Amniotic stem cell (primary cell): ENCODE measurements around the gene CENPK.
A peak's percentile ranks its signal among the peaks of the same experiment; 100 is the strongest.
"Not testable (repeated sequence)": the region's sequence is repeated elsewhere in the genome, so short reads cannot be mapped to it uniquely, and the experiment has no call there.

Source experiments
- DNase-seq: peaks from one replicate; lab custom pipeline; 2025; lab: John Stamatoyannopoulos, UW

CENPK gene

DNA sequence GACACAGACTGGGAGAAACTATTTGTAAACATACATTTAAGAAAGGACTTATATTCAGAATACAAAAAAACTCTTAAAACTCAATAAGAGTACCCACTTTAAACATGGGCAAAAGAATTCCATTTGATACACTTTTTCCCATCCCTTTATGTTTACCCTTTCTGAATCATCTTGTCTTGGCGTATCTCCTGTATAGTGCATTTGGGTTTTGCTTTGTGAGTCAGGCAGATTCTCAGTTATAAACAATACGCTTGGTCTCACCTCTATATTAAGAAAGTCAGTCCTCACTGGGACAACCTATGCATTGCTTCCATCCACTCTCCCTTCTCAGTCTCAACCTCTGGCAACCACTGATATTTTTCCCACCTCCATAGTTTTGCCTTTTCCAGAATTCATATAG is 54.0 kb downstream of the CENPK start:
- DNase-seq, result no peak

DNA sequence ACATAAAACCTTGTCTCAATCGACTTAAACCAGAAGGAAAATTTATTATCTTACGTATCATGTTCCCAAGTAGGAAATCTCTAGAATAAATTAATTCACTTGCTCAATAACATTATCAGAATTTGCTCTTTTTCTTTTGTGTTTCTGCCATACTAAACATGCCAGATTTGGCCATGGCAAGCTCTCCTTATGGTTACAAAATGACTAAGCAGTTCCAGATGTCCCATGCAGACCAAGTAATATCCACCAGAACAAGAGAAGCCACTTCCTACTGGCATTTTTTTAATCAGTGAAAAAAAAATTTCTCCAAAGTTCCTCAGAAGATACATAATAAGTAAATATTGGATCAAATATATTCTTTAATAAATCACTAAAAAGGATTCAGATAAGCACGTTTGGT is 56.0 kb downstream of the CENPK start:
- DNase-seq, result peak; percentile 24

DNA sequence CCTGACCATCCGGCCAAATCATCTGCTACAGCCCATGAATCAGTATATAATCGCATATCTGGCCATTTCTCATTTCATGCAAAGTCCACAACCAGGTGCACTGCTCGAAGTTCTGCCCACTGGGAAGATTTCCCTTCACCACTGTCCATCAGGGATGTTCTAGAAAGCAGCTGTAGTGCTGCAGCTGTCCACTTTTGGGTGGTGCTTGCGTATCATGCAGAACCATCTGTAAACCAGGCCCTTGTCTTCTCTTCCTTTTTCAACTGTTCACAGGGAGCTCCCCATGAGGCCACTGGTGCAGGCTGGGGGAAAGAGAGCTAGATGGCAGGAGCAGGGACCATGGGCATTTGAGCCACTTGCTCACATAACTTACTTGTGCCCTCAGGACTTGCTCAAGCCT is 73.8 kb downstream of the CENPK start:
- DNase-seq, result no peak

DNA sequence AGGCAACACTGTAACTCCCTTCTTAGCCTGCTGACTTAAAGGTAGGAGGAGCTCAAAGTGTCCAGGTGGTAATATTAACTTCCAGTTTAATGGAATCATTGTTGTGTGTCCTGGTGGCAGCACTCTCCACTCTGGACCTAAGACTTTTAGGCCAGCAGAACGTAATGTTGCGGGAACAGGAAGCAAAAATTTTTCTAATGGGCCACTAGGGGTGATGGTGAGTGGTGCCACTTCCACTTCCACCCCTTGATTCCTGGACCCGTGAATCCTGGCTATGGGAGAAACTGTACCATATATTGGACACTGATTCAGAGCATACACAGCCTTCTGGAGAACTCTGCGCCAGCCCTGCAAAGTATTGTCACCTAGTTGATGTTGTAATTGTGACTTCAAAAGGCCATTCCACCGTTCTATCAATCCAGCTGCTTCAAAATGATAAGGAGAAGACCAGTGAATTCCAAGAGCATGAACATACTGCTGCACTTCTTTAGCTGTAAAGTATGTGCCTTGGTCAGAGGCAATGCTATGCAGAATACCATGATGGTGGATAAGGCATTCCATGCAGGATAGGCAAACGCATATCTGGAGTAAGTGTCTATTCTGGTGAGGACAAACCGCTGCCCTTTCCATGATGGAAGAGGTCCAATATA is 74.8 kb downstream of the CENPK start:
- DNase-seq, result not testable (repeated sequence)

DNA sequence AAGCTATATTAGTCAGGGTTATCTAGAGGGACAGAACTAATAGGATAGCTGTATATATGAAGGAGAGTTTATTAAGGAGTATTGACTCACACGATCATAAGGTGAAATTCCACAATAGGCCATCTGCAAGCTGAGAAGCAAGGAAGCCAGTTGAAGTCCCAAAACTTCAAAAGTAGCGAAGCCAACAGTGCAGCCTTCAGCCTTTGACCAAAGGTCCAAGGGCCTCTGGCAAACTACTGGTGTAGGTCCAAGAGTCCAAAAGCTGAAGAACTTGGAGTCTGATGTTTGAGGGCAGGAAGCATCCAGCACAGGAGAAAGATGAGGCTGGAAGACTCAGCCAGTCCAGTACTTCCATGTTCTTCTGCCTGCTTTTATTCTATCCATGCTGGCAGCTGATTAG is 76.2 kb downstream of the CENPK start:
- not testable (repeated sequence) for DNase-seq

DNA sequence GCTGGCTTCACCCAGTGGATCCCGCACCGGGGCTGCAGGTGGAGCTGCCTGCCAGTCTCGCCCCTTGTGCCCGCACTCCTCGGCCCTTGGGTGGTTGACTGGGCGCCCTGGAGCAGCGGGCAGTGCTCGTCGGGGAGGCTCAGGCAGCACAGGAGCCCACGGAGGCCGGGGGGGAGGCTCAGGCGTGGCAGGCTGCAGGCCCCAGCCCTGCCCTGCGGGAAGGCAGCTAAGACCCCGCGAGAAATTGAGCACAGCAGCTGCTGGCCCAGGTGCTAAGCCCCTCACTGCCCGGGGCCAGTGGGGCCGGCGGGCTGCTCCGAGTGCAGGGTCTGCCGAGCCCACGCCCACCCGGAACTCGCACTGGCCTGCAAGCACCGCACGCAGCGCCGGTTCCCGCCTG is 77.6 kb downstream of the CENPK start:
- DNase-seq, result no peak

DNA sequence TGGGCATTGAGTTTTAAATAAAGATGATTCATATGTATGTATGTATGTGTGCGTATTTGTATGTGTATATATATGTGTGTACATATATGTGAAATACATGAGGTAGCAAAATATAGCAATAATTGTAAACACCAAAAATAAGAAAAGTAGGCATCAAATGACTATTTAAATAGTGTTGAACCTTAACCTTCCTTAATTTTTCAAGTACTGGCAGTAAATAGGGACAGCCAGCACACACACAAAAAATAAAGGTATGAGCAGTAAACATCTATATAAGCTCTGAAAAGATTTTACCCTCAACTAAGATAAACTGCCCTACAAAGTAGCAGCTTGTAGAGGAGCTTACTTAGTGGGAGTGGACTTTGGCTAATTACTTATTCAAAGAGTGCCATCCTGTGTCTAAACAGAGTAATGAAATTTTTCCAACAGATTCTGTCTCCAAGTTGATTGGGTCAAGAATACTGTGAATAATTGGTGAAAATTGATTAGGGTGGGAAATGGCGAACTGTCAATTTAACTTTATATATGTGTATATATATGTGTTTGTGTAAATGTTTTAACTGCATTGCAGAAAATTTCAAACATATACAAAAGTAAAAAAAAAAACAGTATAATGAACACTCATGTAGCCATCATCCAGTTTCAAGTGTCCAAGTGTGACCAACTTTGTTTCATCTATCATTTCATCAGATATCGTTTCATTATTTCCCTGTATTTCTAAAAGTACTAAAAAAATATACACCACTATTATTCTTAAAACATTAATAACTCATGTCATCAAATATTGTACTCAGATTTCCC is 79.2 kb downstream of the CENPK start:
- DNase-seq, result peak; percentile 59

DNA sequence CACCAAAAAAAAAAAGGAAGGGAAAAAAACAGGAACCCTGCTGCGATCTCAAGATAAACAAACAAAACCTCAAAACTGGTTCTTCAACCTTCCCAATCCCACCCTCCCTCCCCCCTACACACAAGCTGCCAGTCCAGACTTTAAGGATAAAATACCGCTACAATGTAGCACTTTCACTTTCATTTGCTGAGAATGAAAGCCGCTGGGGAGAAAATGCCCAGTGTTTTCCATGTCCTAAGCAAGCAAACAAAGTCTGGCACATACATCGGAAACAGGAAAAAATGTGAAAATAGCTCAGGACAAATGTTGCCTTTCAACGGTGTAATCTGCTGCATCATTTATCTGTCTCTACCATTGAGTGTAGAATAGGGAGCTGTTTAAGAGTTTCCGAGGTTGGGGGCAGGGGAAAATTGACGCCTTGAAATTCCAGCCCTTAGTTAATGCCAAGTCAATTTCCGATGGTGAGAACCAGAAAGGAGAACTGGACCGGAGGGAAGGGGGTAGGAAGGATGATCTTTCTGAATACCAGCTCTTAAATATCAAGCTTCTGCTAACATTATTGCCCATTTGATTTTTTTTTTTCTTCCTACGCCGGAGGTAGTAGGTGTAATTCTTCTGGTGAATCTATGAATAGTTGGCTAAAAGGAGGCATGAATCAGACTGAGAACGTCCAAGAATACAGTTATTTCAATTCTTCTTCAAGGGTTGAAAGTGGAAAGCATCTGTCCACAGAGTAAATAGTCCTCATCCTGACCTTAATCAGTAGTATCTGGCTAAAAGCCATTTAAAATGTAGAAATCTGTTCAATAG is 80.0 kb downstream of the CENPK start:
- peak; percentile 5 for DNase-seq

DNA sequence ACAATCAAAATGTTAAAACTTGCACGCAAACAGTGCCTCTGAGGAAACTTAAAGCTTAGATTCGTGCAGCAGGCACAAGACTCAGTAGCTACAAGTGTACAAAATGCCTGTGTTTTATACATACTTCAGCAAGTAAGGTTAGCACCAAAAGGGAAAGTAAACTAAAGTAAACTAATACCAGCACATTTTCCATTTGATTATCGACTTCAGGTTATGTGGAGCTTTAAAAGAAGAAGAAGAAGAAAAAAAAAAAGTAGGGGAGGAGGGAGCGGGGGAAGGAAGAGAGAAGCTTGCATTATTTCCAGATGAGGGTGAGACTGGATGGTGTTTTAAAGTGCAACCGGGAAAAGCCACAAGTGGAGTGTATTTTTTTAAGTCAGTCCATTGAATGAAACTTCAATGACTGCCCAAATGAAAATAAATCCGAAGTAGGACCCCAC is 80.7 kb downstream of the CENPK start:
- DNase-seq, result peak; percentile 2

DNA sequence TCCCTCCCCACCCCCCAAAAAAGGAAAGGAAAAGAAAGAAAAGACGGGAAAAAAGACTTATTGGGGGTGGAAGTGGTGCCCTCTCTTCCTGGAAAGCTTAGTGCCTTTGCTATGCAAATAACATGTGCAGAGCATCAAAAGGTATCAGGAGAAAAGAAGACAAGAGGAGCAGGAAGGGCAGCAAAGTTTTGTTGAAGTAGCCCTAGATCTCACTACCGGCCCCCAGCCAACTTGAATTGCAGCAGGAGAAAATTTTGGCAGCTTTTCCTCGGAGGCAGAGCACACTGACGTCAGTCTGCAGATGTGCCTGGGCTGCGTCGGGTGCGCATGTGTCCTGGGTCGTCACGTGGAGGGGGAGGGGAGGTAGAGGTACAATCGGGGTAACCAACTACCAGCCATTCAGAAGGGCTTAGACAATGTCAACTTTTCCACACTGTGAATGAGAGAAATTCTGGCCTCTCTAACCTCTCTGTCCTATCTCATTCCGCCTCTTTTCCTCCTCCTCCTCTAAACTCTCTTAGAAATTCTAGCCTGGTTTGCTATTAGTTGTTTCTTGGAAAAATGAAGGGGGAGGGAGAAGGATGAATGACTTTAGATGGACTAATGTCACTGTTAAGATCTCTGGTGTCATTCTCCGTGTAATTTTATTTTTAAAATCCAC is 81.2 kb downstream of the CENPK start, which contains the start of gene ADAMTS6:
TSS of gene ADAMTS6 (minus strand) at position 286 of the 661 bp plus-strand sequence. CDS start 8,247 bp downstream, outside the sequence.
- DNase-seq, result peak; percentile 97

DNA sequence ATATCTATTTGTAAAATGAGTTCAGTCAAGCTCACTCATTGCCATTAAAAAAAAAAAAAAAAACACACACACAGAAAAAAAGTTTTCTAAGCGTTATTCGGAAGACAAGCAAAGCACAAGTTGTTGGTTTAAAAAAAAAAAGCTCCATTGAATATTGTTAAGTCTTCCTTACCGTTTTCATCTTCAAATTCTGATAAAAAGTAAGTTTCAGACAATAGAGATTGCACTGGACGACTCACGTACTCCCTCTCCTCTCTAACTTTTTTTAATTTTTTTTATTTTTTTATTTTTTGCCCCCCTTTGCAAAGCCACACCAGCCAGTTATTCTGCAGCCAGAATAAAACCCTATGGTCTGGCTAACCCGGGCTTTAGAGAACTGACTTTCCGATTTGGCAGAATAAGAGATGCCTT is 81.8 kb downstream of the CENPK start:
- DNase-seq, result no peak

DNA sequence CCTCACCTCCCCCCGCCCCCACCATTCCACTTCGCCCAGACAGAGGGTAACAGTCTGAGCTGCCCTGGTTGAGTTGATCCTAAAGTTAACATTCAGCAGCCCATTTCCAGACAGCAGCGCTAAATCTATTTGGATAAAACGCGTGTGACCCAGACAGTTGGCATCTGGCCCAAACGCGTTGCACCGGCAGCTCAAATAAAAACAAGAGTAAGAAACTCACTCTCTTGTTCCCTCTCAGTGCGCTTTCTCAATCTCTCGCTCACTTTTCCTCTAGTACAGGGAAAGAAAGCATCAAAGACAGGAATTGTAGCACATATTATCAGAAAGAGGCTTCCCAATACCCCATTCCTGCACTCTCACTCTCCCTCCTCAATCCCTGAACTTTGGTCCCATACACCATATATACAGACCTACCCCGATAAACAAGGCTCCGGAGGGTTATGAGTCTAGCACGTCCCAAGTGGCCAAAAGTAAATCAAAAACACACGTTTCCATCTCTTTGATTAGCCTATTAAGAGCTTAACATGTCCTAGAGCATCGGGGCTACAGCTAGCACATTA is 82.6 kb downstream of the CENPK start:
- DNase-seq, result peak; percentile 54

DNA sequence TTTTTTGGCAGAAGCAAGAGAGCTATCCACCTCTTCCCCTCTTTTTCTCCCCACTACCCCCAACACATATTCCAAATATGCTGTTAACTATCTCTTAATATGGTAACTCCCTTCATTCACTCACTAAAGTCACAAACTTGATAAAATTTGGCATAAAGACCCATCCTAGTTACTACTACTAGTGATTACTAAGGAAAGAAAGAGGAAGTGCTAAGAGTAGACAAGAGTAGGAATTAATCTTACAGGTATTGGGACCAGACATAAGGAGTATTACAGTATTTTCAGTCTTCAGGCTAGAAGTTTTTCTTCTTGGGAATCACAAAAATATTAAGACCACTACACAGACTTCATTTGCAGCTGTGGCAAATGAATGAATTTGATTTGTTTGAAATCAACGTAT is 83.4 kb downstream of the CENPK start:
- DNase-seq, result no peak

DNA sequence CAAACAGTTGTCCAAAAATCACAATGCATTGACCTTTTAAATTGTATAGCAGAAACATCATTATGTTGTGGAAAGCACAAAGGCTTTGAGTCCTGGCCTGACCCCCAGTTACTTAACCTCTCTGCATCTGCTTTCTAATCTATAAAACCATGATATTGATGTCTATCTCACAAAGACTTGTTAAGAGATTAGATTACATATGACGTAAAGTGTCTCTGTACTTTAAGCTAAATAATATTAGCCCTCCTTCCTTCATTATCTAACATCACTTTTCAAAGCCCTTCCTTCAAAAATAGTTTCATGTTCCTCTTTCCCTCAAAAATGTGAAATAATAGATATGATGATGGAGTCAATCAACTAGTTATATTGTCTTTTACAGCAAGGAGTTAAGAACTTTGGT is 84.6 kb downstream of the CENPK start:
- no peak for DNase-seq

DNA sequence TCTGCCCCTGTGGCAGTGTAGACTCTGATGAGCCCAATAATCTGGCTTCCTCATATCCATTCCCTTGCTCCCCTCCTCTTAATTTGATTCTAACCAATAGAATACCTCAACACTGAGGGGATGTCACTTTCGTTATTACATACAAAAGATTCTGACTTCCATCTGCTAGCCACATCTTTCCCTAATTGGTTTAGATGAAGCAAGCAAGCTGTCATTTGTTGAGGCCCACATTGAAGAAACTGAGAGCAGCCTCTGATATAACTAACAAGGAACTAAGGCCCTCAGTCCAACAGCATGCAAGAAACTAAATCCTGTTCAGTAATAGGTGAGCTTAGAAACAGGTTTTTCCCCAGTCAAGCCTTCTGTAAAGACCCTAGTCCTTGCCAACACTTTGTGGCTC is 87.1 kb downstream of the CENPK start:
- no peak for DNase-seq

DNA sequence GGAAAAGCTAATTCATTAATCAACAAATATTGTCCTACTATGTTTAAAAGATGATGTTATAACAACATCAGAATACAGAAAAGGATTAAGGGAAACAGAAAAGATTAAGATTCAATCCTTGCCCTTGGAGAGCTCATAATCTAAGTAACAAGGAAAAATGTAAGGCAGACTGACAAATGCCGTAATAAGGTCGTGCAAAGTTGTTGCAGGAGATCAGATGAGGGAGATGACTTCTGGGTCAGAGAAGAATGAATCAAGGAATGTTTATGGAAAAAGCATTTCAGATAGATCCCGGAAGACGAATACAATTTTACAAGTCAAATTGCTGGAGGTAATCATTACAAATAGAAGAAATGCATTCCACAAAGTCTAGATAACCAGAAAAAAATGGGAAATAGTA is 87.6 kb downstream of the CENPK start:
- no peak for DNase-seq

DNA sequence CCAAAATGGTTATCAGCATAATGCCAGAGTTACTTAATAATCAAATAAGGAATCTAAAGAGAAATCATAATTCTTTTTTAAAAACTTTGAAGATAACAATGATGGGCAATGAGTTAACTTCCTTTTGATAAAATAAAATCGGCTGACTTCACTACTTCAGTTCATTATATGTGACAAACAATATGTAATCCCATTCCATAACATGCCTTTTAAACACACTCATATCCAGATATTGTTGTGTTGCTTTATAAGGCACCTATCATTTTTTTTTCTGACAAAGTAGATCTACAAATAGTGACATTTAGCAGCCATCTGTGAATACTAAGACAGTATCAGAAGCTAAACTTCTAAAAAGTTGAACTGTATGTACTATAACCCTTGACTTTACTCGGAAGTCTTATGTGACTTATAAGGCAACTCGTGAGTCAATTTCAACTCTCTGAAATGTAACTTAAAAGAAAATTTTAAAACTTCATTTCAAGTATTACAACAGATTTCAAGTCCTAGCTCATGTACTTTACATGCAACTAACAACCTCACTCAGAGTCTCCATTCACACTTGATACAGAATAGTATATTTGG is 88.7 kb downstream of the CENPK start:
- no peak for DNase-seq

DNA sequence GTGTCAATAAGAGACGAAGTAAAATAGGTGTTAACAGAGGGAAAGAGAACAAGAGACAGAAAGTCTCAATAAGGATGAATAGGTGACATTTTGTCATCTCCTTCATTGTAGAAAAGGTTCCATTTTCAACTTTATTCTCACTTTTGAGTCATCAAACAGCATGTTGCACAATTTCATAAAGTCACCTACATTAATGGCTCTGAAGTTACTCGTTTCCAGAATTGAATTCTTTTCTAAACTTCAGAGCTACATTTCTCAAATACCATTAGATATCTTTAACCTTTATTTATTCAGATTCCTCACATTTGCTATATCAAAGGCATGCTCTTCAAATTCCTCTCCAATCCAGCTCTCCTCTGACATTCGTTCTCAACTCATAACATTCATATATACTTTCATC is 94.3 kb downstream of the CENPK start:
- DNase-seq, result no peak
